Panc1 (cell line): ENCODE measurements around the gene MADCAM1.

ENCODE experiments used
- POLR2AphosphoS5 ChIP-seq: IDR thresholded peaks from 2 replicates; pipeline ENCODE4 v1.6.1; 2012; ENCODE audit warnings: mild to moderate bottlenecking, low read depth, low read length, moderate library complexity
- SIN3A ChIP-seq: IDR thresholded peaks from 2 replicates; pipeline ENCODE4 v1.6.1; 2012; ENCODE audit warnings: low read depth, mild to moderate bottlenecking, low read length, moderate library complexity, borderline replicate concordance; ENCODE audit not compliant: insufficient read depth
- TCF7L2 ChIP-seq: IDR thresholded peaks from 2 replicates; pipeline ENCODE4 v1.6.1; 2011; ENCODE audit warnings: mild to moderate bottlenecking, low read depth, low read length, inconsistent platforms
- TF ChIP-seq, protein P1 (sequence below), 2 experiments: IDR thresholded peaks; 2 replicates each; pipeline ENCODE4 v1.6.1; 2011 to 2012; ENCODE audit warnings: low read depth in 2 of 2, control low read depth in 1 of 2, low read length in 1 of 2, mild to moderate bottlenecking in 1 of 2, moderate library complexity in 1 of 2; ENCODE audit not compliant: insufficient read depth in 1 of 2
- TF ChIP-seq, protein P2 (sequence below): fragments of 450-650 bp; IDR thresholded peaks from 2 replicates; pipeline ENCODE4 v1.5.1; 2017; ENCODE audit warnings: mild to moderate bottlenecking

DNA sequence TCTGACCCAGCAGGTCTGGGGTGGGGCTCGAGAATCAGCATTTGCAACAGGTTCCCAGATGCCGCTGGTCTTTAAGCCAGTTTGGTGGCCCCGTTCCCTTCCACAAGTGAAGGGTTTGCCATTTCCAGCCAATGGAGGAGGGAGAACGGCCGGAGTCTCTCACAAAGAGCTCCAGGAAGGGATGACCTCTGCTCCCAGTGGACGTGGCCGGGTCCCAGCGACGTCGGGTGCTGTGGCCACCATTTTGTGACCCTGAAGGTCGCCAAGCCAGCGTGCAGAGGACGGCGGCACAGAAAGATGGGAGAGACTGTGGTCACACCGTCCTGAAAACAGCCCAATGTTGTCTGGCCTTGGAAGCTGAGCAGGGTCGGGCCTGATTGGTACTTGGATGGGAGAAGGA, 43.5 kb upstream of the MADCAM1 start:
- TF ChIP-seq, protein P1, sequence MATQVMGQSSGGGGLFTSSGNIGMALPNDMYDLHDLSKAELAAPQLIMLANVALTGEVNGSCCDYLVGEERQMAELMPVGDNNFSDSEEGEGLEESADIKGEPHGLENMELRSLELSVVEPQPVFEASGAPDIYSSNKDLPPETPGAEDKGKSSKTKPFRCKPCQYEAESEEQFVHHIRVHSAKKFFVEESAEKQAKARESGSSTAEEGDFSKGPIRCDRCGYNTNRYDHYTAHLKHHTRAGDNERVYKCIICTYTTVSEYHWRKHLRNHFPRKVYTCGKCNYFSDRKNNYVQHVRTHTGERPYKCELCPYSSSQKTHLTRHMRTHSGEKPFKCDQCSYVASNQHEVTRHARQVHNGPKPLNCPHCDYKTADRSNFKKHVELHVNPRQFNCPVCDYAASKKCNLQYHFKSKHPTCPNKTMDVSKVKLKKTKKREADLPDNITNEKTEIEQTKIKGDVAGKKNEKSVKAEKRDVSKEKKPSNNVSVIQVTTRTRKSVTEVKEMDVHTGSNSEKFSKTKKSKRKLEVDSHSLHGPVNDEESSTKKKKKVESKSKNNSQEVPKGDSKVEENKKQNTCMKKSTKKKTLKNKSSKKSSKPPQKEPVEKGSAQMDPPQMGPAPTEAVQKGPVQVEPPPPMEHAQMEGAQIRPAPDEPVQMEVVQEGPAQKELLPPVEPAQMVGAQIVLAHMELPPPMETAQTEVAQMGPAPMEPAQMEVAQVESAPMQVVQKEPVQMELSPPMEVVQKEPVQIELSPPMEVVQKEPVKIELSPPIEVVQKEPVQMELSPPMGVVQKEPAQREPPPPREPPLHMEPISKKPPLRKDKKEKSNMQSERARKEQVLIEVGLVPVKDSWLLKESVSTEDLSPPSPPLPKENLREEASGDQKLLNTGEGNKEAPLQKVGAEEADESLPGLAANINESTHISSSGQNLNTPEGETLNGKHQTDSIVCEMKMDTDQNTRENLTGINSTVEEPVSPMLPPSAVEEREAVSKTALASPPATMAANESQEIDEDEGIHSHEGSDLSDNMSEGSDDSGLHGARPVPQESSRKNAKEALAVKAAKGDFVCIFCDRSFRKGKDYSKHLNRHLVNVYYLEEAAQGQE (IDR thresholded peaks at IDR 0.05; ENCODE audit: insufficient read depth in 1 of 2, low read depth in 2 of 2, low read length in 1 of 2), result no peak
- TF ChIP-seq, protein P2, sequence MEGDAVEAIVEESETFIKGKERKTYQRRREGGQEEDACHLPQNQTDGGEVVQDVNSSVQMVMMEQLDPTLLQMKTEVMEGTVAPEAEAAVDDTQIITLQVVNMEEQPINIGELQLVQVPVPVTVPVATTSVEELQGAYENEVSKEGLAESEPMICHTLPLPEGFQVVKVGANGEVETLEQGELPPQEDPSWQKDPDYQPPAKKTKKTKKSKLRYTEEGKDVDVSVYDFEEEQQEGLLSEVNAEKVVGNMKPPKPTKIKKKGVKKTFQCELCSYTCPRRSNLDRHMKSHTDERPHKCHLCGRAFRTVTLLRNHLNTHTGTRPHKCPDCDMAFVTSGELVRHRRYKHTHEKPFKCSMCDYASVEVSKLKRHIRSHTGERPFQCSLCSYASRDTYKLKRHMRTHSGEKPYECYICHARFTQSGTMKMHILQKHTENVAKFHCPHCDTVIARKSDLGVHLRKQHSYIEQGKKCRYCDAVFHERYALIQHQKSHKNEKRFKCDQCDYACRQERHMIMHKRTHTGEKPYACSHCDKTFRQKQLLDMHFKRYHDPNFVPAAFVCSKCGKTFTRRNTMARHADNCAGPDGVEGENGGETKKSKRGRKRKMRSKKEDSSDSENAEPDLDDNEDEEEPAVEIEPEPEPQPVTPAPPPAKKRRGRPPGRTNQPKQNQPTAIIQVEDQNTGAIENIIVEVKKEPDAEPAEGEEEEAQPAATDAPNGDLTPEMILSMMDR, result no peak
- TF ChIP-seq TCF7L2, result no peak
- TF ChIP-seq SIN3A, result no peak
- TF ChIP-seq POLR2AphosphoS5, result no peak
